Activated B cell treated with CpG ODN at 0.5 μM for 24 hours (primary cell): ENCODE data around the gene PAK5. TPM values are rescaled to one million over a fixed set of nuclear protein-coding genes. Genes with fewer than 3 reads are reported as not detected.

ENCODE experiments used
- ATAC-seq: fragments of 200-7000 bp; cut with Tn5 transposase; one replicate; pipeline ENCODE4 v1.10.0; 2021; ENCODE audit warnings: low read depth, mild to moderate bottlenecking, moderate library complexity
- CTCF ChIA-PET: fragments of 350-600 bp; sonication (Branson Sonifier 250); formaldehyde crosslinking; loops from one replicate; lab custom pipeline; 2021; ENCODE audit warnings: antibody characterized with exemption; lab: Charles Lee
- POLR2A ChIA-PET: fragments of 350-600 bp; sonication (Branson Sonifier 250); formaldehyde crosslinking; loops from one replicate; lab custom pipeline; 2021; ENCODE audit warnings: antibody characterized with exemption; lab: Charles Lee
- DNase-seq: peaks from one replicate; pipeline ENCODE4 v3.0.0; 2022
- H3K27ac Mint-ChIP-seq: one replicate; pipeline ENCODE4 v1.8.0; 2020; ENCODE audit warnings: mixed read lengths
- H3K27me3 Mint-ChIP-seq: one replicate; pipeline ENCODE4 v1.8.0; 2021; ENCODE audit warnings: mixed read lengths
- H3K36me3 Mint-ChIP-seq: one replicate; pipeline ENCODE4 v1.8.0; 2021; ENCODE audit warnings: low read depth, mixed read lengths
- H3K4me1 Mint-ChIP-seq: one replicate; pipeline ENCODE4 v1.8.0; 2021; ENCODE audit warnings: mixed read lengths
- H3K4me3 Mint-ChIP-seq: one replicate; pipeline ENCODE4 v1.8.0; 2020; ENCODE audit warnings: mild to moderate bottlenecking, mixed read lengths
- H3K9me3 Mint-ChIP-seq: one replicate; pipeline ENCODE4 v1.8.0; 2020; ENCODE audit warnings: mixed read lengths
- CTCF ChIP-seq: fragments of 200-600 bp; IDR thresholded peaks from one replicate; pipeline ENCODE4 v1.8.0; 2022; ENCODE audit warnings: antibody characterized with exemption, mild to moderate bottlenecking
- intact Hi-C: fragments of 100-400 bp; cut with micrococcal nuclease; formaldehyde crosslinking; loops from one replicate; pipeline ENCODE4 v1.15.1; 2024
- total RNA-seq: library from RNA; stranded (reverse); gene quantifications from 2 replicates; pipeline ENCODE4 v1.2.3, GENCODE V29; 2022

The PAK5 gene
- total RNA-seq, 1 donor from 2014 or later = not detected

DNA sequence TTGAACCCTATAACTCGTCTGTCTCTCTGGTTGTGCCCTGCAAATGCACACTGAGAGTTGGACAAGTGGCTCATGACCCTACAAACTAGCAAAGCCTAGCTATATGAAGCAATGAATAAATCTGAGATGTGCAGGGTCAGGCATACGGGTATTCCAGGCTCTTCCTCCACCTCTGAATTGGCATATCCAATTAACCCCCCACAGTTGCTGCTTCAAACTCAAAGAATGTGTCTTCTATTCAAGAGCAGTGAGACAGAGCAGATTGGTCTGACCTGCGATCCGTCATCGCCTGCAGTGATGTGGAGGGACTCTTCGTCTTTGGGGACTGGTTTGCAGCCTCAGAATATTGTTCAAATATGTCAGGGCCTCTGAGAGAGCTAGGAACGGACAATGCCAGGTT is 264.7 kb downstream of the PAK5 start:
- intact Hi-C loops = no loop called here
- Mint-ChIP-seq H3K4me1 (no peaks in the 10 kb centered on the region), H3K4me3 (no peak overlapping the region), H3K27ac (no peak overlapping the region), H3K36me3 (no peaks in the 10 kb centered on the region), H3K27me3 (peaks cover 4% of the 10 kb centered on the region), H3K9me3 (no peaks in the 10 kb centered on the region)
- ChIA-PET CTCF (no interaction called here), POLR2A (no interaction called here)
- DNase-seq = no peak
- TF ChIP-seq CTCF = no peak
- ATAC-seq = no peak

DNA sequence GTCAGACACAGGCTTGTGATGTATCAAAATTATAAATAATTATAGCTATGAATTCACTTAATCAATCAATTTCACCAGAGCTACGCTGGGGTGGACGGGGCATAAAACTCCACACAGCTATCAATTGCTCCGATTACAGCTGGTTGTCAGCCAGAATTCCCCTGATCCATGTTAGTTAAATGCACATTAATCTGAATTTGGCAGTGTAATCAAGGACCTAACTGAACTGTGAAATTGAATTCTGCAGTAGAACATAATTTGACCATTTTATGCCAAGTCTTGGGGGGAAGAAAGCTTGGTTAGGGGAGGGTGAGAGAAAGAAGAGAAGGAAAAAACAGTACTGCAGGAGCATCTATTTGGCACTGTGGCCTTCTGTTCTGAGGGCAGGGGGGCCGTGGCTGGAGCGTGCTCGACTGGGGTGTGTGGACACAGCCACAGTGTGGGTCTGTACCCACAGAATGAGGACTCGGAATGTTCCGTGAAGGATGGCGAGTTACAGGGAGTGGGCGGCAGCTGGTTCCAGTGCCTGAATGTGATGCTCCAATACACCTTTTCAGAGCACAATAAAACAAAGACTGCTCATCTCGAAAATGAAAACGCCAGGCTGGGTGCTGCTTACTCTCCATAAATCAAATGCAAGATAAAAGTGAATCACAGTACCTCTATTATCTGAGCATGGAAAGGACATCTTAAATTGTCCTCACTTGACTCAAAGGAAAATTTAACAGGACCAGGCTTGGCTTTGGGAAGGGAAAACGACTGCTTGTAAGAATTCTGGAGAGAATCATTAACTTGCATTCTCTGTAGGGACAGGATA is 265.3 kb downstream of the PAK5 start:
- Mint-ChIP-seq H3K4me1 (no peaks in the 10 kb centered on the region), H3K27ac (no peak overlapping the region), H3K27me3 (peaks cover 4% of the 10 kb centered on the region), H3K9me3 (no peaks in the 10 kb centered on the region), H3K36me3 (no peaks in the 10 kb centered on the region), H3K4me3 (no peak overlapping the region)
- no peak for TF ChIP-seq CTCF
- DNase-seq = no peak
- intact Hi-C loops = no loop called here
- ChIA-PET CTCF (no interaction called here), POLR2A (no interaction called here)
- ATAC-seq = no peak

DNA sequence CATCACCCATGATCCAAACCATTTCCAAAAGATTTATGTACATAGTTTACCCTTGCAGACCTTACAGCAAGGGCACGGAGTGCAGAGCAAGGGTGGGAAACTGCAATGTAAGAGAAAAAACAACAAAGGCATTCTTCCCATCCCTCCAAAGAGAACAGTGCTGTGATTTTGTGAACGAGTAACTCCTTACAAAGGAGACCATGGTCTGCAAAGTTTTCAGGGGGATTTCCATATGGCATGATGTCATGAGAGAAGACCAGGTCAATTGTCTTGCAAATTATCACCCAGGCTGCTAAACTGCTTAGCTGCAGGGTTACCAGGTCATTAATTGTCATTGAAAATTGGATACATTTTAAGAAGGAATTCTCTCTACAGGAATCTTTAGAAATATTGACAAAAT is 266.2 kb downstream of the PAK5 start:
- POLR2A ChIA-PET = no interaction called here
- CTCF ChIA-PET = no interaction called here
- no peak for ATAC-seq

DNA sequence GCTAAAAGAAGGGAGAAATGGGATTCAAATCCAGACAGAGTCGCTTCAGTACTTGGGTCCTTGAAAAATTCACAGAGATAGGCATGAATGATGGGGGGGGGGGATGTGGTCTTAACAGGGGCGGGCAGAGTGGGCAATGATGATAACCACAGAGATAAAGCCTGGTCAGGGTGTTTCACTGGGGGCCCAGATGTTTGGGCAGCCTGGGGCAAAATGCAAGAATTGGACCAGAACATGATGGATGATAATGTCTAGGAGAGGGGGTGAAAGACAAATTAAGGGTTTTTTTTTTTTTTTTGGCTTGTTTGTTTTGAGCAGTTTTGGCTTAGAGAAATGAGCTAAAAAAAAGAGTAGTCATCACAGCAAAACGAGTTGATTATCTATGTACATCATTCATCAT is 267.1 kb downstream of the PAK5 start:
- H3K4me3 Mint-ChIP-seq = no peak overlapping the region
- no peak for TF ChIP-seq CTCF
- ChIA-PET CTCF (no interaction called here), POLR2A (no interaction called here)
- intact Hi-C loops = no loop called here
- no peaks in the 10 kb centered on the region for H3K9me3 Mint-ChIP-seq
- no peak overlapping the region for H3K27ac Mint-ChIP-seq
- no peak for DNase-seq
- H3K4me1 Mint-ChIP-seq = no peaks in the 10 kb centered on the region
- peaks cover 4% of the 10 kb centered on the region for H3K27me3 Mint-ChIP-seq
- no peak for ATAC-seq
- no peaks in the 10 kb centered on the region for H3K36me3 Mint-ChIP-seq

More for the DNA sequence above, 266.2 kb downstream of the PAK5 start:
- Mint-ChIP-seq H3K4me1 (no peaks in the 10 kb centered on the region), H3K27me3 (peaks cover 4% of the 10 kb centered on the region), H3K27ac (no peak overlapping the region), H3K36me3 (no peaks in the 10 kb centered on the region), H3K9me3 (no peaks in the 10 kb centered on the region), H3K4me3 (no peak overlapping the region)
- DNase-seq = no peak
- no peak for TF ChIP-seq CTCF
- intact Hi-C loops = no loop called here

DNA sequence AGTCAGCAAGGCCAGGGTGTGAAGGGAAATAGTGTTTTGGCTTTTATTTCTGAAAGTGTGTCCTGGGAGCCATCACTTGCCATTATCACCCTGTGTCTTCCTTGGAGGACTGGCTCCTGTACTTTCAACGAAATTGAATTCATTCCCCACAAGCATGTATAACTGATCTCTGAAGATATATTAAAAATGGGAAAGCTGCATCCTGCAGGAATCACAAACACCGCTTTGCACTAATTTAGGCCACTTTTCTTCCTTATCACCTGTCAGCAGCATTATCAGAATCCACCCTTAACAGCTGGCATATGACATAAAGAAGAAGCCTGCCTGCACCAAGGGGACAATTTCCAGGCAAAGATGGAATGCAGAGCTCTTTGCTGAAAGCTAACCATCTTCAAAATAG is 268.3 kb downstream of the PAK5 start:
- Mint-ChIP-seq H3K36me3 (no peaks in the 10 kb centered on the region), H3K27ac (no peak overlapping the region), H3K4me3 (no peak overlapping the region), H3K4me1 (no peaks in the 10 kb centered on the region), H3K9me3 (no peaks in the 10 kb centered on the region), H3K27me3 (peaks cover 6% of the 10 kb centered on the region)
- POLR2A ChIA-PET = no interaction called here
- no peak for ATAC-seq
- CTCF ChIA-PET = no interaction called here
- no peak for DNase-seq
- intact Hi-C loops = no loop called here
- TF ChIP-seq CTCF = no peak
